Cardiac fibroblast (primary cell): ENCODE data around the gene FNDC3B.

Experiments used
- DNase-seq, 2 donors: peaks; one replicate each; pipeline versions ENCODE4 v3.0.0 to v3.0.0-alpha.2; 2010; ENCODE audit warnings: low read depth in 2 of 2
- H3K4me3 ChIP-seq, 2 donors: replicated peaks in 1 of 2; 1 replicate in 1 of 2; 2 replicates in 1 of 2; pipeline ENCODE4 v1.5.1; 2011; ENCODE audit warnings: low read depth in 2 of 2, low read length in 2 of 2, mild to moderate bottlenecking in 2 of 2, moderate library complexity in 1 of 2
- CTCF ChIP-seq: IDR thresholded peaks from one replicate; pipeline ENCODE4 v1.5.1; 2011; ENCODE audit warnings: low read depth, mild to moderate bottlenecking, low read length, inconsistent platforms

The FNDC3B gene

GRCh38 chr3:172177046-172177445 is 137.7 kb downstream of the FNDC3B start:
- peak; percentile 78 to 81 for DNase-seq
- H3K4me3 ChIP-seq, result no peak overlapping the region
- no peak for TF ChIP-seq CTCF

- H3K4me3 ChIP-seq, result no peak overlapping the region
- TF ChIP-seq CTCF, result no peak
- DNase-seq, result no peak
Observed at GRCh38 chr3:172177803-172178316, 138.5 kb downstream of the FNDC3B start.

- DNase-seq, result no peak
- no peak overlapping the region for H3K4me3 ChIP-seq
- TF ChIP-seq CTCF, result no peak
Observed at GRCh38 chr3:172179680-172180399, 140.5 kb downstream of the FNDC3B start.

- DNase-seq, result no peak
- no peak for TF ChIP-seq CTCF
- H3K4me3 ChIP-seq, result no peak overlapping the region
Observed at GRCh38 chr3:172180473-172180872, 141.1 kb downstream of the FNDC3B start.

GRCh38 chr3:172181932-172182586 is 142.7 kb downstream of the FNDC3B start:
- H3K4me3 ChIP-seq, result no peak overlapping the region
- no peak for TF ChIP-seq CTCF
- DNase-seq, result peak; percentile 47 to 78

GRCh38 chr3:172182797-172183196 is 143.4 kb downstream of the FNDC3B start:
- H3K4me3 ChIP-seq, result no peak overlapping the region
- DNase-seq, result no peak
- no peak for TF ChIP-seq CTCF
